Type B pancreatic cell (in vitro differentiated cells): Measurements from ENCODE around the gene SPATA2L. TPM values are rescaled to one million over a fixed set of nuclear protein-coding genes. Genes with fewer than 3 reads are reported as not detected.
"Not testable (repeated sequence)": the region's sequence is repeated elsewhere in the genome, so short reads cannot be mapped to it uniquely, and the experiment has no call there.

Experiments
- DNase-seq: peaks from one replicate; pipeline ENCODE4 v3.0.0; 2021; ENCODE audit warnings: mixed read lengths; ENCODE audit not compliant: unreplicated experiment; ENCODE audit errors: extremely low spot score
- H3K27ac Mint-ChIP-seq: 2 replicates; pipeline ENCODE4 v1.8.0; 2021; ENCODE audit warnings: mild to moderate bottlenecking, mixed read lengths
- H3K27me3 Mint-ChIP-seq: 2 replicates; pipeline ENCODE4 v1.8.0; 2021; ENCODE audit warnings: mixed read lengths
- H3K36me3 Mint-ChIP-seq: 2 replicates; pipeline ENCODE4 v1.8.0; 2021; ENCODE audit warnings: mixed read lengths
- H3K4me1 Mint-ChIP-seq: one replicate; pipeline ENCODE4 v1.8.0; 2021; ENCODE audit warnings: mixed read lengths; ENCODE audit not compliant: unreplicated experiment
- H3K4me3 Mint-ChIP-seq: 2 replicates; pipeline ENCODE4 v1.8.0; 2021; ENCODE audit warnings: mild to moderate bottlenecking, mixed read lengths
- H3K9me3 Mint-ChIP-seq: 2 replicates; pipeline ENCODE4 v1.8.0; 2021; ENCODE audit warnings: mixed read lengths
- total RNA-seq: library from RNA; stranded (reverse); gene quantifications from 2 replicates; pipeline ENCODE4 v1.2.1, GENCODE V29; 2021; ENCODE audit warnings: low replicate concordance
- TF ChIP-seq, protein P1 (sequence below): fragments of 200-600 bp; sonication (generic); conservative IDR thresholded peaks from 2 replicates; pipeline ENCODE4 v1.5.0; 2021; ENCODE audit warnings: antibody characterized with exemption, mild to moderate bottlenecking

The SPATA2L gene
- total RNA-seq, 1 donor from 2014 or later = 12.6 TPM

DNA sequence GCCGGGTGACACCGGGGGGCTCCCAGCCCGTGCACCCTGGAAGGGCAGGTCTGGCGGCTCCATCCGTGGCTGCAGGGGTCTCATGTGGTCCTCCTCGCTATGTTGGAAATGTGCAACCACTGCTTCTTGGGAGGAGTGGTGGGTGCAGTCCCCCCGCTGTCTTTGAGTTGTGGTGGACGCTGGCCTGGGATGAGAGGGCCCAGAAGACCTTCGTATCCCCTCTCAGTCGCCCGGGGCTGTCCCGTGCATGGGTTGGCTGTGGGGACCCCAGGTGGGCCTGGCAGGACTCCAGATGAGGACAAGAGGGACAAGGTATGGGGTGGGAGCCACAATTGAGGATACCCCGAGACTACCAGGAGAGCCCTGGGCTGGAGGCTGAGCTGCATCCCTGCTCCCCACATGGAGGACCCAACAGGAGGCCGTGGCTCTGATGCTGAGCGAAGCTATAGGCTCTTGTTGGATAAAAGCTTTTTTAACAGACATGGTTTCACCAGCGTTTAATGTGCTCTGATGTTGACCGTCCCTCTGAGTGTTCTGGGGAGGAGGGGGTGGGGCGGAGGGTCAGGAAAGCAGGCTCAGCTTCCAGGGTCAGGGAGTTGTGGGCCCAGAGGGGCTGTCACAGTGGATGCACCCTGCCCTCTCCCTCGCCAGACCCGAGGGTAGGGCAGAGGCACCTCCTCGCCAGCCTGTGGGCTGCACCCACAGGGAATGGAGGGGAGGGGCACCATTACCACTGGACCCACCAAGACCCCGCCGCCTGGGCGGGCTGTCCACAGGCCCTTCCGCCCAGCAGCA, 5.4 kb downstream of the SPATA2L start:
- no peak for DNase-seq

DNA sequence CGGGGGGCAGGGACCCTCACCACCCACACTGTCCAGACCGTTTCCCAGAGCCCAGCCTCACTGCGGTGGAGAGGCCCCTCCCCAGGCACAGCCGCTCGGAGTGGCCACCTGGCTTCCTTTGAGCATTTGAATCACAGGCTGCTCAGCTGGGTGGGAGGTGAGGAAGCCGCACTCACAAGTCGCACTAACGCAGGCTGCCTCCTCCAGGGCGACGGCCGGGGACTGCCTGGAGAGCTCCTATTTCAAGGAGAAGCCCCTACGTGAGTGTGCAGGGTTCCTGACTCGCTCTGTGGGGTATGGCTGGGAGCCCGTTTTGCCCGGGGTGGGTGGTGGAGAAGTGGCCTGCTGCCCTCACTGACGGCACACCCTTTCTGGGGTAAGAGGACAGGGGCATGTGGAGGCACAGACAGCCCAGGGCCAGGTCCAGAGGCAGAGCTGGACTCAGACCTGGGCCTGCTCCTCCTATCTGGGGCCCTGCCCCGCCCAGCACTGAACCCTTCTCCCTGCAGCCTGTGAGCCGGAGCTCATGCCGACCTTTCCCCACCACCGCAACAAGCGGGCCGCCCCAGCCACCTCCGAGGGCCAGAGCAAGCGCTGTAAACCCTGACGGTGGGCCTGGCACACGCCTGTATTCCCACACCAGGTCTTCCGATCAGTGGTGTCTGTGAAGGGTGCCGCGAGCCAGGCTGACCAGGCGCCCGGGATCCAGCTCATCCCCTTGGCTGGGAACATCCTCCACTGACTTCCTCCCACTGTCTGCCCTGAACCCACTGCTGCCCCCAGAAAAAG, 6.2 kb downstream of the SPATA2L start:
- peaks cover 9% of the 10 kb centered on the region for H3K4me1 Mint-ChIP-seq
- no peaks in the 10 kb centered on the region for H3K27me3 Mint-ChIP-seq
- H3K27ac Mint-ChIP-seq = no peak overlapping the region
- H3K4me3 Mint-ChIP-seq = no peak overlapping the region
- TF ChIP-seq, protein P1, sequence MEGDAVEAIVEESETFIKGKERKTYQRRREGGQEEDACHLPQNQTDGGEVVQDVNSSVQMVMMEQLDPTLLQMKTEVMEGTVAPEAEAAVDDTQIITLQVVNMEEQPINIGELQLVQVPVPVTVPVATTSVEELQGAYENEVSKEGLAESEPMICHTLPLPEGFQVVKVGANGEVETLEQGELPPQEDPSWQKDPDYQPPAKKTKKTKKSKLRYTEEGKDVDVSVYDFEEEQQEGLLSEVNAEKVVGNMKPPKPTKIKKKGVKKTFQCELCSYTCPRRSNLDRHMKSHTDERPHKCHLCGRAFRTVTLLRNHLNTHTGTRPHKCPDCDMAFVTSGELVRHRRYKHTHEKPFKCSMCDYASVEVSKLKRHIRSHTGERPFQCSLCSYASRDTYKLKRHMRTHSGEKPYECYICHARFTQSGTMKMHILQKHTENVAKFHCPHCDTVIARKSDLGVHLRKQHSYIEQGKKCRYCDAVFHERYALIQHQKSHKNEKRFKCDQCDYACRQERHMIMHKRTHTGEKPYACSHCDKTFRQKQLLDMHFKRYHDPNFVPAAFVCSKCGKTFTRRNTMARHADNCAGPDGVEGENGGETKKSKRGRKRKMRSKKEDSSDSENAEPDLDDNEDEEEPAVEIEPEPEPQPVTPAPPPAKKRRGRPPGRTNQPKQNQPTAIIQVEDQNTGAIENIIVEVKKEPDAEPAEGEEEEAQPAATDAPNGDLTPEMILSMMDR = no peak
- H3K9me3 Mint-ChIP-seq = no peaks in the 10 kb centered on the region
- H3K36me3 Mint-ChIP-seq = peaks cover 5% of the 10 kb centered on the region
- no peak for DNase-seq

More for the DNA sequence above, 5.4 kb downstream of the SPATA2L start:
- Mint-ChIP-seq H3K4me3 (no peak overlapping the region), H3K4me1 (peaks cover 9% of the 10 kb centered on the region), H3K27ac (no peak overlapping the region), H3K9me3 (no peaks in the 10 kb centered on the region), H3K27me3 (no peaks in the 10 kb centered on the region), H3K36me3 (peaks cover 5% of the 10 kb centered on the region)
- TF ChIP-seq, protein P1 = no peak

DNA sequence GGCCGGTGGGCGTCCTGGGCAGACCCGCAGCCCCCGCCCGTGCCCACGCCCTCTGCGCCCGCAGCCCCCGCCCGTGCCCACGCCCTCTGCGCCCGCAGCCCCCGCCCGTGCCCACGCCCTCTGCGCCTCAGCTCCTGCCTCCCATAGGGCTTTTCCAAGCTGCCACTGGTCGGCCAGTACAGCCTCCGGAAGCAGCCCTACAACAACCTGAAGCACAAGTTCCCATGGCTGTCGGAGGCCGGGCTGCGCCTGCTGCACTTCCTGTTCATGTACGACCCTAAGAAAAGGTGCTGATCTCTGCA, 6.8 kb downstream of the SPATA2L start:
- H3K27me3 Mint-ChIP-seq, H3K36me3 Mint-ChIP-seq: not testable (repeated sequence)

DNA sequence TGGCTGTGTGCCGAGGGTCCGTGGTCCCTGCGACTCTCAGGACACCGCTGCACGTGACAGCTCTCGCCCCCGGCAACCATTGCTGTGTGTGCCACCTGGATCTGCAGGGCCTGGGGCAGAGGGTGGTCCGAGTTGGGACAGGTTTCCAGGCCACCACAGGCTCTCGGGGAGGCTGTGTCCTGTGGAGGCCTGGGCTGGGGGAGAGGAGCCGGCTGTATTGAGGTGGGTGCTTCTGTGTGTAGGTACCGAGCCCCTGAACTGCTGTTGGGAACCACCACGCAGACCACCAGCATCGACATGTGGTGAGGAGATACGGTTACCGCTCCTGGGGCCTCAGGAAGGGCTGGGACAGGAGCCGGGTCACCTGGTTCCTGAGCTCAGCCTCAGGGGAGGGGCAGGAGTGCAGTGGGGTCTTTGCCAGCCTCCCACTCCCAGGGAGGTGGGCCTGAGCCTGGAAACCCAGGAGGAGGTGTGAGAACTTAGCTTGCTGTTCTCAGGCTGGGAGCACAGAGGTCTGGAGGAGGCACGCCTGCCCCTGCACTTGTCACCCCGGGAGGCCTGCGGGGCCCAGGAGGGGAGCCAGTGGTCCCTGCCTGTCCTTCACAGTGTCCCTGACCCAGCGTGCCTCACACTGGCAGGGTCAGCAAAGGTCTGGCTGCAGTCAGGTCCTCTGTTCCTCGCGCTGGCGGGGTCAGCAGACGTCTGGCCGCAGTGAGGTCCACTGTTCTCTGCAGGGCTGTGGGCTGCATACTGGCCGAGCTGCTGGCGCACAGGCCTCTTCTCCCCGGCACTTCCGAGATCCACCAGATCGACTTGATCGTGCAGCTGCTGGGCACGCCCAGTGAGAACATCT, 7.3 kb downstream of the SPATA2L start:
- H3K4me1 Mint-ChIP-seq = peaks cover 3% of the 10 kb centered on the region
- peaks cover 3% of the 10 kb centered on the region for H3K36me3 Mint-ChIP-seq
- no peaks in the 10 kb centered on the region for H3K9me3 Mint-ChIP-seq
- DNase-seq = no peak
- no peaks in the 10 kb centered on the region for H3K27me3 Mint-ChIP-seq
- TF ChIP-seq, protein P1 = no peak
- no peak overlapping the region for H3K27ac Mint-ChIP-seq
- no peak overlapping the region for H3K4me3 Mint-ChIP-seq

More for the DNA sequence above, 6.8 kb downstream of the SPATA2L start:
- not testable (repeated sequence) for H3K27ac Mint-ChIP-seq, H3K9me3 Mint-ChIP-seq, H3K4me3 Mint-ChIP-seq, H3K4me1 Mint-ChIP-seq, DNase-seq

DNA sequence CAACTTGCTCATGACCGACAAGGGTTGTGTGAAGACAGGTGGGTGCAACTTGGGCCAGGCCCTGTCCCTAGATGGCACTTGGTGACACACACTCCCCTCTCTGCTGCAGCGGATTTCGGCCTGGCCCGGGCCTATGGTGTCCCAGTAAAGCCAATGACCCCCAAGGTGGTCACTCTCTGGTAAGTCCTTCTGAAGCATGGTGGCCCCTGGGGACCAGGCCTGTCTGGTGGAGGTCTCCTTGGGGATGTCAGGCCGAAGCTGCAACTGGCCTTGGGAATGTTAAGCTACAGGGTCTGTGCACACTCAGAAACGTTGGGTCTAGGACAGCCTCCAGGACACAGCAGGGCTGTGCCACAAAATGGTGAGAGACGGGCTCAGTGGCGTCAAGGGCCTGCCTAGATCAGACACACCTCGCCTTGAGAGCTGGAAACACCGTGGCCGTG, 8.2 kb downstream of the SPATA2L start:
- no peaks in the 10 kb centered on the region for H3K27me3 Mint-ChIP-seq
- no peaks in the 10 kb centered on the region for H3K36me3 Mint-ChIP-seq
- H3K4me1 Mint-ChIP-seq = no peaks in the 10 kb centered on the region
- no peaks in the 10 kb centered on the region for H3K9me3 Mint-ChIP-seq
- no peak for DNase-seq
- TF ChIP-seq, protein P1 = no peak
- no peak overlapping the region for H3K27ac Mint-ChIP-seq
- no peak overlapping the region for H3K4me3 Mint-ChIP-seq
